ENCODE data around the gene UMPS.
"Not testable (repeated sequence)": the region's sequence is repeated elsewhere in the genome, so short reads cannot be mapped to it uniquely, and the experiment has no call there.

UMPS gene

DNA sequence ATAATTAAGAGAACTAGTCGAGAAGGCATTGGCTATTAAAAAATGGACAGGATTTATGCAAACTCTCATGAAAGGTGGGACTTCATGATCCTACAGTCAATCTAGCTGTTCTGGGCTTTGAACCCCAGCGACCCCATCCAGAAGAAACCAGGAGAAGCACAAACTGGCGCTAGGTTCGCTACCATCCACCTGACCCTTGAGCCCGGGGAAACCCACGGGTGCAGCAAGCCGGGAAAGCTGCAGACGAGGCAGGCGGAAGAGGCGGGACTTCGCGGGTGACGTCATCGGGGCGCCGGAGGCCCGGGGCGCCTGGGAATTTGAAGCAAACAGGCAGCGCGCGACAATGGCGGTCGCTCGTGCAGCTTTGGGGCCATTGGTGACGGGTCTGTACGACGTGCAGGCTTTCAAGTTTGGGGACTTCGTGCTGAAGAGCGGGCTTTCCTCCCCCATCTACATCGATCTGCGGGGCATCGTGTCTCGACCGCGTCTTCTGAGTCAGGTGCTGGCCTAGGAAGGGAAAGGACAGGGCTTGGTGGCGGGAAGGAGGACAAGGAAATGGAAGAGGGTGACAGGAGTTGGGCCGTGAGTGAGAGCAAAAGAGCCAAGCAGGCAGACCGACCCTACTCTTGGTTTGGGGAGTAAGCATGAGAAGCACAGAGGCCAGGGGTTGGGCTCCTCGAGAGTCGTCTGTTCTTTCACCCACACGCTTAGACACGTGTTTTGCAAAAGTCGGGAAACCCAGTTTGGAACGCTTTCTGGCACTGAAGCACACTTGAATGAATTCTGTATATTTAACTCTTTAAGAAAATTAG, at the start of gene UMPS:
Gene UMPS, plus strand, starts transcription at position 324 of the 812 bp plus-strand sequence. Its CDS starts 20 bp downstream, at position 344.
- DNase-seq (ENCODE audit: low read depth): peak; percentile 95

DNA sequence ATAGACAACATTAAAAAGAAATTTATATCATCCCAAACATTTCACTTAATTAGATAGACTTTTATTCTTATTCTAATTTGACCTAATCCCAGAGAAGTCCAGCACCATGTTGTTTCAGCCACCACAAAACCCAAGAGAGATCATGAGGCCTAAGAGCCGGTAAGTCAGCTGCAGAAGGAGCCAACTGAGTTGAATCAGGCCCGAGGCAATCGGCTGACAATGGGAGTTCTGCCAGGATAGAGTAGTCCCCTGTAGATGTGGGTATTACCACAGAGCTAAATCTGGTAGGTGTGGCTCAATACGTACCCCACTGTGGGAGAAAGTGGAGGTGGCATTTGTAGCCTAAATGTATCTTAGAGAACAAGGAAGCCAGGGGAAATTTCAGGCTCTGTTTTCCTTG, 49.7 kb upstream of the UMPS start:
- DNase-seq (ENCODE audit: low read depth): no peak

DNA sequence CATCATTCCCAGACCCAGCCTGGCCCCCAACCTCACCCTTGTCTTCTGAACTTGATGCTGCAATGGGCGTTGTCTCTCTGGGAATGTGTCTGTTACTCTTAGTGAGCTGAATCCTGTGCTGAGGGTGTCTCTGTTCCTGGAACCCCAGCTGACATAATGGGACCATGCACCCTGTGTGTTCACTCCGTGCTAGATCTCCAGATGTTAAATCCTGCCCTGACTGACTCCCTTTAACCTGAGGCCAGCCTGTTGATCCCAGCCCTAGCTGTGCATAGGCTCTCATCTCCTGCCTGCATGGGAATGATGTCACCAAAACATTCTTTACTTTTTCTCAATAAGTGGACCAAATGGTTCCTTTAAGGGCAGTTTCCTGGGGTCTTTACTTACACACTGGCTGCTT, 48.0 kb upstream of the UMPS start:
- no peak for DNase-seq (ENCODE audit: low read depth)

DNA sequence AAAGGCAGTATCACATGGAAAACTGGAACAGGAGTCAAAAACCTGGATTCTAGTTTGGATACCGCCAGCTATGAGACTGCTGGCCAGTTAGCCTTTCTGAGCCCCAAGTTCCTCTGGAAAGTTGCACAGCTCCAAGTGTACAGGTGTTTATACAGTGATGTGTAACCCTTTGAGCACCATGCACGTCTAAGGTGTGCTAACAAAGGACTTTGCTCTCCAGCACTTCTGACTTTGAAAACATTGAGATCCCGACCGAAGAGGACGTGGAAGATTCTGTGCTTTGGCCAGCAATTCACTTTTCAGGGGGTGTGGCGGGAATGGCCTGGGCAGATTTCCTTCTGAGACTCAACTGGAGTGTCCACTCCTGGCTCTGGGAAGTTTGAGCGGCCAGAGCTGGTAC, 45.8 kb upstream of the UMPS start:
- no peak for DNase-seq (ENCODE audit: low read depth)

DNA sequence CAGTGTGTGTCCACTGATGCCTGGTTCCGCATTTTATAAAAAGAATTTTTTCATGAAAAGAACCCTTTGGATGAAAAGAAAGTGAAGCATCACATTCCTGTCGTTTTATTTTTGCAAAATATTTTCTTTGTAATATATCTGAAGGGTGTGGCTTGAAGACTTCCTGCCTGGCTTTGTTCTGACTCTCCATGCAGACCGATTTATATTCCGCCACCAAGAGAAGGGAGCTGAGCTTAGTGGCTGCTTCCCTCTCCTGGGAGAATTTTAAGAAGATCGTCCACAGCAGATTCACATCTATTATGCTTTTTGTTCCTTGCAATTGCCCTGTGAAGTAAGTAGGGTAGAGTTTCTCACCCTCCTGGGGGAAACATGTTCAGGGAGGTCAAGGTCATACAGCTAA, 45.2 kb upstream of the UMPS start:
- DNase-seq (ENCODE audit: low read depth): no peak

DNA sequence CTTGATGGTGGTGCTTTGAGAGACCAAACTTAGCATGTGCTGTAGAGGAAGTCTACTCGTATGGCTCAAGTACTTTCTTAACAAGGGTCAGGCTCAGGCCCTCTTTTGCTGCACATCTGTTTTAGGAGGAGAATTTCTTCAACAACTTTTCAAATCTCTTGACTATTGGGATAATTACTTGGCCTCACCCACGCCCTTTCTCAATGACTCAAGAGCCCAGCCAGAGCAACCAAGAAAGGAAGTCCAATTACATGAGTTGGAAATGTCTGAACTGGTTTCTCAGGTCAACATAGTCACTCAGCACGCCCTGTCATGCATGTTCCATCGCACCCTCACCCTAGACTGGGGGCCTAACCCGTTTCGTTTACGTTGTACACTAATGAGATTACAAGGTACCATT, 44.8 kb upstream of the UMPS start:
- DNase-seq (ENCODE audit: low read depth): no peak

DNA sequence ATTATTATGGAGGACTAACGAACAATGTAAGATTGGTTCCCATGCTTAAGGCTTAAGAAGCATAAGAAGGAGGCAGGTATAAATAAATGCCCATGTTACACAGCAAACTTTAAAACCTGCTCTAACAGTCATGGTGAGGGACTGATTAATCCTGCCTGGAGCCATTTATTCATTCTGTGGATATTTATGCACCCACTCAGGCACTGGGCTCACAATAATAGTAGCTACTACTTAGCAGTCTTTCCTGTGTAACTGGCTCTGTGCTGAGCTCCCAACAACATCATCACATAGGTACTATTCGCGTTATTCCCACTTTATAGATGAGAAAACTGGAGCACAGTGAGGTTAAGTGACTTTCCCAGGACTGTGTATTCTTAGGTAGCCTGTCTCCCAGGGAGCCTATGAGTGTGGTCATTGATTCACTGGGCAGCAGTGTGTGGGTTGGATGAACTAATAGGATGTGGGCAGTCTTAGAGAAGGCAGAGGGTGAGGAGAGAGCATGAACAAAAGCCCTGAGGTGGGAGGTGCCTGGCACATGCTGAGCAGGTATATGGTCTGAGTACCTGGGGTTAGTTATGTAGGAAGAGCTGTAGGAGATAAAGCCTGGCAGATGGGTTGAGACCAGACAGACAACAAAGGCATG, 44.1 kb upstream of the UMPS start:
- DNase-seq (ENCODE audit: low read depth): no peak

DNA sequence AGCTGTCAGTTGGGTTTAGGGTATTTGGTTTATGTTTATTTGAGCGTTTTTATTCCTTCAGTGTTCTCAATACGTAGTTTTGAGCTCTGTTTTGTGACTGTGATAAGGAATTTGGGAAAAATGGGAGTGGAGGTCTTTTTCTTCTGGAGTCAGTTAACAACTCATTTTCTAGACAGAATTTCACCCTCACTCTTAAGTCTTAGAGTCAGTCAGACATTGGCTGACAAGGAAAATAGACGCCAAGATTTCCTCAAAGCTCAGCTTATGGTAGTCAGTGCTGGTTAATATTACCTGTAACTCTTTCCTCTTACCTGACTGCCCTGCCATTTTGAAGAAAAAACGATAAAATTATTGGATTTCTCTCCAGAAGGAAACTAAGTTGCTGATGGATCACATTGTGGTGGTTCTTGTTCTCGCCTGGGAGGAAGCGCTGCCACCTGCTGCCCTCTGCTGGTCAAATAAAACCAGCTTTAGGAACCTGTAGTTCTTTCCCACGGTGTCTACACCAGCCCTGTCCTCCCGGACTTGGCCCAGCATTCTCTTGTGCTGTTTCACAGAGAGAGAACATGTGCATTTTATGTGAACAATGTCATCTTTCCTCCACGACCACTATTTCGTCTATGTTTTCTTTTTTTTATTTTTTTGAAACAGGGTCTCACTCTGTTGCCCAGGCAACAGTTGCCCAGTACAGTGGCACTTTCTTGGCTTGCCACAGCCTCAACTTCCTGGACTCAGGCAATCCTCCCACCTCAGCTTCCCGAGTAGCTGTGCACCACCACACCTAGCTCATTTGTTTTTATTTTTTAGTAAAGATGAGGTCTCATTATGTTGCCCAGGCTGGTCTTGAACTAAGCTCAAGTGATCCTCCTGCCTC, 41.4 kb upstream of the UMPS start:
- peak; percentile 38 for DNase-seq (ENCODE audit: low read depth)

DNA sequence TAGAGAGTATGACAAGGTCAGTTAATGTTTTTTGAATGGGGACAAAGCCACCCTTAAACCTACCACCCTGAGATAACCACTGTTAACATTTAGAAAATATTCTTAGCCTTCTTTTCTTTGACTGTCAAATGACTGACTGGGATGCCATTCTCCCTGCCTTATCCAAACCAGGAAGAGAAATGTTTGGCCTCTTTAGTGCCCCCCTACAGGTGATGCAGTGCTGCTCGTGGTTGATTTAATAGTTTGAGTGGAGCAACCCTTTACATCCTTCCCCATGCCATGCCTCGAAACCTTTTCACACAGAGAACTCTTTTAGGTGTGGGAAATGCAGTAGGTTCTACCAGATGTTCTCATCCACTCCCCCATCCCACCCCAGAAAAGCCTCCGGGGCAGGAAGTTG, 38.7 kb upstream of the UMPS start:
- no peak for DNase-seq (ENCODE audit: low read depth)

DNA sequence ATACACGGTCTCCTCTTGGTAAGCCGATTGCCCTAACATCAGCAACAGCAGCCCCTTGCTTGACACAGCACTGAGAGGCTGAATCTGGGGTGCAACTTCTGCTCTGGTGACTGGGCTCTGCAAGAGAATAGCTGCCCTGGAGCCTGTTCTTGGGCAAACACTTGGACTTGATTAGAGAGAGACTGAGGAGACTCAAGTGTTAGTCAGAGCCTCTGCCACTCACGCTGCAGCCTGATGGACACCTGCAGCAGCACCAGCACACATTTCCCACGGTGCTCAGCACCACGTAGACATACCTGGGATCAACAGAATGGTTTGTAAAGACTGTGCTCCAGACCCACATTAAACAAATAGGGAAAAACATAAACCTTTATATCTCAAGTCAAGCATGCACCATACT, 35.8 kb upstream of the UMPS start:
- no peak for DNase-seq (ENCODE audit: low read depth)

DNA sequence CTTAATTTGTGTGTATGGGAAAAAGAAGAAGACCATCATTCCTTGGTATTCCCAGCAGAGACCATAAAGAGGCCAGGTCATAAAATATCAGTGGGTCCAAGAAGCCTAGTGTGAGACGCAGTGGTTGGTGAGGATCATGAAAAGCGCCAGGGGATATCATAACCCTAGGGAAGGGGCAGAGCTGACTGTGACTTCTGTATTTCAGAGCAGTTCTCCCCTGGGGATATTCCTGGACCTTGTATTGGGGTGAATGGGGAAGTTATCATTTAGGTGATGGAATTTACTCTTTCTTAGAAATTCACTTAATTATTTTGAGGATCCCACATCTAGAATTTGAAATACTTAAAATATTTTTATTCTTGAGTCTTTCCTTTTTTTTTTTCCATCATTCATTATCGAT, 34.9 kb upstream of the UMPS start:
- no peak for DNase-seq (ENCODE audit: low read depth)

DNA sequence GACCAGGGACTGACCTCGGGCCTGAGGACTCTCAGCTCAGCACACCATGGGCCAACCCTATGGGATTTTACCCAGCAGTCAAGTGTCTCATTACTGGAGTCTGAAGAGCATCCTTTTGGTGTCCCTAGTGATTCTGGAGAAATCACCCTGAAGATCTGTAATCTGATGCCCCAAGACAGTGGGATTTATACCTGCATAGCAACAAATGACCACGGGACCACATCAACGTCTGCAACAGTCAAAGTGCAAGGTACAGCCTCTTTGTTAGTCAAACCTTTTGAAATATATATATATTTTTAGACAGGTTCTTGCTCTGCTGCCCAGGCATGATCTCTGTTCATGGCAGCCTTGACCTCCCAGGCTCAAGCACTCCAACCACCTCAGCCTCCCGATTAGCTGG, 34.2 kb upstream of the UMPS start:
- DNase-seq (ENCODE audit: low read depth): no peak

DNA sequence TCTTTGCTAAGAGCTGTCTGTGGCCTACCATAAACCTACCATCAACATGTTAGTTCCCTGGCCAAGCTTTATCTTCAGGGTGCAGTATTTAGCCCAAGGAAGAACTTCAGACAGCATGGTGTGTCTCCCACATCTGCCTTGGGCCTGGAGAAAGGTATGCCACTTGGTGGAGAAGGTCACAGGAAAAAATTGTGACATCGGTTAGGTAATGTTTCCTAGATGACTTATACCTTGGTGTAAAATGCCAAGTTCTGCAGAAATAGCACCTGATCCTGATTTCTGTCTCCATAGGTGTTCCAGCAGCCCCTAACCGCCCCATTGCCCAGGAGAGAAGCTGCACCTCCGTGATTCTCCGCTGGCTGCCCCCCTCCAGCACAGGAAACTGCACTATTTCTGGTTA, 33.0 kb upstream of the UMPS start:
- DNase-seq (ENCODE audit: low read depth): no peak

DNA sequence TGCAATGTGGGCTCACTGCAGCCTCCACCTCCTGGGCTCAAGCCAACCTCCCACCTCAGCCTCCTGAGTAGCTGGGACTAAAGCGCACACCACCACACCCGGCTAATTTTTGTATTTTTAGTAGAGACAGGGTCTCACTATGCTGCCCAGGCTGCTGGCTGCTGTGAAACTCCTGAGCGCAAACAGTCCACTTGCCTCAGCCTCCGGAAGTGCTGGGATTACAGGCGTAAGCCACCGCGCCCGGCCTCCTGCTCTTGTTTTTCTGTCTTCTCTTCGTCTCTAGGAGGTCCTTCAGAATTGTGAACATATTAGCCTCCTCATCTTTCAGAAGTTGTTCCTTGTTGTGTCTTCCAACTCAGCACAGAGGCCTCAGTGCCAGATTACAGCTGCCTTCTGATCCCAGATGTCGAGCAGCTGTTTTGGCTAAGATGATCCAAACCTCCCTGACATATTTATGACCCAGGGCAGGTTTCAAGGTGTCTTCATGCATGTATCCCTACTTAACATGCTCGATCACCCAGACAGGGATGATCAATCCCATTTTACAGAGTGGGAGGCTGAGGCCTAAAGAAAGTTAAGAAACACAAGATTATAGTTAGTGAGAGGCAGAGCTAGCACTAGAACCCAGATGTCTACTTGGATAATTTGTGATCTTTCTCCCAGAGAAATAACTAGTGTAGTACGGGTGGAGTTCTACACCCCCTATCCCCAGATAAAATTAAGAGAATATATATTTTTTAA, 32.1 kb upstream of the UMPS start:
- no peak for DNase-seq (ENCODE audit: low read depth)

DNA sequence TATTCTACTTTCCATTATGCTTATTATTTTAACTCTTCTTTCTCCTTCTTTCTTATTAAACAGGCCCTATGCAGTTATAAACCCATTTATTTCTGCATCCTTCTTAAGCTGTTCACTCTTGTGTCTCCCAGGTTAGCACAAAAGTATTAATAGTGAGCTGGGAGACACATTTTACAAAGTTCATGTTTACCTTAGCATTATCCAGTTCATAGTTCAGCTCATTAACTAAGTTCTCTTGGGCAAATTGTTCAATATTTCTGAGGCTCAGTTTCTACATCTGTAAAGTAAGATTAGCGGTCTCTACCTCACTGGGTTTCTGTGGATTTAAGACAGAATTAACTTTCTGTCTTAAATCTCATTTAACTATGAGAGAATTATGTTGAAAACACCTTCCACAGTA, 31.2 kb upstream of the UMPS start:
- no peak for DNase-seq (ENCODE audit: low read depth)

DNA sequence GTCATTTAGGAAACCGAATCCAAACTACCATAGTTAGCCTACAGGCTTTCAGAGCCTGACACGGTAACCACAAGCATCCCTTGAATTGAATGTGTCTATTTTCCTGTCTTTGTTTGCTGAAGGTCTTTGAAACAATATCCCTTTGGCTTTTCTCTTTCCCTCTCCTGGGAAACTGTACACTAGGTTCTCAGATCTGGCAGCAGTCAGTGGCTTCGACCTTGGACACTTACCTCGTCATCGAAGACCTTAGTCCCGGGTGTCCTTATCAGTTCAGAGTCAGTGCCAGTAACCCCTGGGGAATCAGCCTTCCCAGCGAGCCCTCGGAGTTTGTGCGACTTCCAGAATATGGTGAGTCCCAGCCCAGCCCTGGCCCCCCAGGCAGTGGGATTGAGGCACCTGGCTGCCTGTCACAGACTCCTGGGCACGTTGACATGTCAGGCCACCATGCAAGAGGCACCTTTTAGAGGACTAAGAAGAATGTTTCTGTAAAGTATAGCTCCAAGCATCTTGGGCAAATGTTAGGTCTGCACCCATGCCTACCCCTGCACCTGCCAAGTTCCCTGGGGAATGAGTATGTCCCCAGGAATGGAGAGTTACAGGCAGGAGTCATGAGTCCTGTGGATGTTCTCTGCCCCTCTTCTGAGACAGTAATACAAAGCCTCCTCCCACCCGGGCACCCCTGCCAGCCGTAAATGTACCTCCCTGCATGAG, 30.4 kb upstream of the UMPS start:
- DNase-seq (ENCODE audit: low read depth): no peak

DNA sequence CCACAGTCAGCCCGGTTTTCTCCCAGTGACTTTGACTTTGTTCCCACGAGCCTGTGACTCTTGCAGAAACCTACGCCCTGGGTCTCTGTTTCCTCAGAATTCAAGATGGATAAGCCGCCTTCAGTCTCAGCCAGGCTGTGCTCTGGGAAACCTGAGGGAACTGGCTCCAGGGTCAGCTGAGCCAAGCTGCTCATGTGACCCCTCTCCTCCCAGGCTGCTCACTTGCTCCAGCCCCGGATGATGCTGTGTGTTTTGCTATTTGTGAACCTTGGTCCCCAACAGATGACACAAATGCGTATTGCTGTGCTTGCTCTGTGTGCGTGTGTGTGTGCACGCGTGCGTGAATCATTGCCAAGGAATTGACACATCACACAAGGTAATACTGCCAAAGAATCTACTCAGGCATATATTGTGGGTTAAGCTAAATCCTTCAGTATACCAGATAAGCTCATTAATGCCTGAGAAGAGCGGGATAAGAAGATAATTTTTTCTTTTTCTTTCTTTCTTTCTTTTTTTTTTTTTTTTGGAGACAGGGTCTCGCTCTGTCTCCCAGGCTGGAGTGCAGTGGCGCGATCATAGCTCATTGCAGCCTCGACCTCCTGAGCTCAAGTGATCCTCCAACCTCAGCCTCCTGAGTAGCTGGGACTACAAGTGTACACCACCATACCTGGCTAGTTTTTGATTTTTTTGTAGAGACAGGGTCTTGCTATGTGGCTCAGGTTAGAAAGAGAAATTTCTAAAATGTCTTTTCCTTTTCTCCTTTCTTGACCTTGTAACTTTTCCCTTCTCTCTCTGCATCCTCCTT, 29.2 kb upstream of the UMPS start:
- no peak for DNase-seq (ENCODE audit: low read depth)

DNA sequence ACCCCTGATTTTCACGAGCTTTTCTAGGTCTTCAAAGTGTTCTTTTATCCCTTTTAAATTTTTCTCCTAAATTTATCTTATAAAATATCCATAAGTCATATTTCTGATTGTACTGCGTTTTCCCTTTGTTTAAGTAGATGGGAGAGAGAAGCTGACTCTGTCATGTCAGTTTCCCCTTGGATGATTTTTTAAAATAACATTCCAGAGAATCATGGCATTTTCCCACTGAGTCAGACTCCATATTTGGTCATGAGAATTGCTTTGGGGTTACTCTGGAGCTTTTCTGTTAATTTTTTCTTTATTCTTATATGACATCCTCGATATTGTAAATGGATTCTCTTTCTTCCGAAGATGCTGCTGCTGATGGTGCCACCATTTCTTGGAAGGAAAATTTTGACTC, 28.6 kb upstream of the UMPS start:
- DNase-seq (ENCODE audit: low read depth): no peak

DNA sequence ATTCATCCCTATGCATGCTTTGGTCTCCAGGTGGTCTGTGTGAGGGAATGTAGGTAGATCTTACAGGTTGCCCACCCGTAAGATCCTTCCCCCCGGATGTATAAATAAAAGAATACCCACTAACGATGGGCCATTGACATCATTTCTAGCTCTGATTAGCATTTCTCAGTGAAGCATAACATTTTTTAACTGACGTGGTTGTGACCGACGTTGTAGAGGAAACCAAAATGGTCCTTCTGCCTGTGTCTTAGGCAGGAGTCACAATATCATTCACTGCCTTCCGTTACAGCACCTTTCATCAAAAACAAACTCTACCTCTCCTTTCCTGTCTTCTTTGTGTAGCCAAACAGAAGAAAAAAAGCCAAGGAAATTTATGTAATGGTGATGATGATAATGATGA, 27.3 kb upstream of the UMPS start:
- DNase-seq (ENCODE audit: low read depth): no peak

DNA sequence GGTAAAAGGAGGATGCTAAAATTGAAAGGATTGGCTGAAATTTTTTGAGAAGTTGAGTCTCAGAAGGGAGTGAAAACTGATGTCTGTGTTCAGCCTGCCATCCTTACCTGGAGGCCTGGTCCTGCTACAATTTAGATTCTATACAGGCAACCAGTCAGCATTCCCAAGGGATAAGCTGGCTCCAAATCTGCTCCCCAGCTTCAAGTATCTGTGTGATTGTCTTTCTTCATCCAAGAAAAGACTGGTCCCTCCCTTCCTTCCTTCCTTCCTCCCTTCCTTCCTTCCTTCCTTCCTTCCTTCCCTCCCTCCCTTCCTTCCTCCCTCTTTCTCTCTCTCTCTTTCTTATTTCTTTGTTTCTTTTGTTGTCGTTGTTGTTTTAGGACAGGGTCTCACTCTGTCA, 24.7 kb upstream of the UMPS start:
- no peak for DNase-seq (ENCODE audit: low read depth)

DNA sequence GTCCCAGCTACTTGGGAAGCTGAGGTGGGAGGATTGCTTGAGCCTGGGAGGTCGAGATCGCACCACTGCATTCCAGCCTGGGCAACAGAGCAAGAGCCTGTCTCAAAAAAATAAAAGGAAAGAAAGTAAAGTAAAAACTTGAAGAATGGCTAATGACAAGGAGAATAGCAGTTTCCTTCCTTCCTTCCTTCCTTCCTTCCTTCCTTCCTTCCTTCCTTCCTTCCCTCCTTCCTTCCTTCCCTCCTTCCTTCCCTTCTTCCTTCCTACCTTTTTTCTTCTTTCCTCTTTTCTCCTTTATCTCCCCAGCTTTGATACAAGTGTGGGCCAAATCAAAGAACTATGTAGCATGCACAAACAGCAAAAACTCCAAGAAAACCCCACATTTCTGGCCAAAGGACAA, 23.0 kb upstream of the UMPS start:
- DNase-seq (ENCODE audit: low read depth): not testable (repeated sequence)

Data from stimulated activated CD8-positive, alpha-beta memory T cell treated with anti-CD3 and anti-CD28 coated beads, Interleukin-15, amount 100 ng/mL, for 24 hours (primary cell).